Activated T-cell treated with anti-CD3 and anti-CD28 coated beads, Interleukin-2, amount 50 U/mL, for 1 hour (primary cell): ENCODE data around the gene ZNF750.

ENCODE experiments used
- DNase-seq: peaks from one replicate; pipeline ENCODE4 v3.0.0-alpha.2; 2020

ZNF750 gene

DNA sequence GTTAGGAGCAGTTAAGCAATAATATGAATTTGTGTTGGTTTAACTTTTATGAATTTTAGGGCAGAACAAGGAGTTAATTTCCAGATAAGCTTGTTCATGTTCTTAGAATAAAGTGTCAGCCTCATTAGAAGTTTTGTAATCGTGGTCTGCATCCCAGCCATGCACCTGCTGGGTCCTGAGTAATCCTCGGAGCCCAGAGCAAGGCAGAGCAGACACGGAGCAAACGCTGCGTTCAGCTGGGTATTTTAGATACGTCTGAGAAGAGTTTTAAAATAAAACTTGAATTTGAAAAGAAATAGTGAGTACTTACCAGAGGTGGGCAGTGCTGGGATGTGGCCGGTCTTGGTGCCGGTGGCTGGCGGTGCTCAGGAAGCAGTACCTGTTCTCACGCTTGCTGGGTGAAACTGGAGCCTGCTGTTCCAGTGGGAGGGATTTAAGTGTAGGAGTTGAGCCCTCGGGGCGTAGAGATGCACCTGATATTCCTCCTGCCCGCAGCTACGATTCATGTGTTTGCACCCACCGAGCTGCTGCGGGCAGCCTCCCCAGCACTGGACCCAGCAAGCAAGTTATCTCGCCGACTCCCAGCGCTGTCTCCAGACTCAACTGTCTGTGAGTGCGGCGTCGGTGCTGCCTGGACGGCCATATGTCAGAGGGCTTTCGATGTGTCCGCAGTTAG is at the start of gene ZNF750:
Gene ZNF750, minus strand, starts transcription at position 406 of the 676 bp plus-strand sequence. CDS start 7,568 bp downstream, outside the sequence.
- no peak for DNase-seq

GRCh38 chr17:82888583-82889495 is 49.0 kb upstream of the ZNF750 start:
- DNase-seq = no peak

GRCh38 chr17:82887255-82888164 is 47.7 kb upstream of the ZNF750 start:
- DNase-seq = no peak

DNA sequence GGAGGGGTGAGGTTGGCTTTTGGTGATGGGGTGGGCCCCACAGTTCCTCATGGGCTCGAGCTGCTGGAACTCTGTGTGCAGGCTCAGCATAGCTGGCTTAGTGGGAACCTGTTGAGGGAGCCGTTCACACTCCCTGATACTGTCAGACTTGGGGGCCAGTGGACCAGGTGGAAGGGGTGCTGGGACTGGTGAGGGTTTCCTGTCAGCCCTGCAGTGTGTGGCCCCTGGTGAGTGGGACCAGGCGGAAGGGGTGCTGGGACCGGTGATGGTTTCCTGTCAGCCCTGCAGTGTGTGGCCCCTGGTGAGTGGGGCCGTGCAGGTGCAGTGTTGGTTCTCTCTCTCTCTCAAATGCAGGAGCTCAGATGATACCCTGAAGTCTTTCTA is 45.1 kb upstream of the ZNF750 start:
- peak; percentile 54 for DNase-seq

- DNase-seq = no peak
Observed at GRCh38 chr17:82884341-82884969, 44.6 kb upstream of the ZNF750 start.

DNA sequence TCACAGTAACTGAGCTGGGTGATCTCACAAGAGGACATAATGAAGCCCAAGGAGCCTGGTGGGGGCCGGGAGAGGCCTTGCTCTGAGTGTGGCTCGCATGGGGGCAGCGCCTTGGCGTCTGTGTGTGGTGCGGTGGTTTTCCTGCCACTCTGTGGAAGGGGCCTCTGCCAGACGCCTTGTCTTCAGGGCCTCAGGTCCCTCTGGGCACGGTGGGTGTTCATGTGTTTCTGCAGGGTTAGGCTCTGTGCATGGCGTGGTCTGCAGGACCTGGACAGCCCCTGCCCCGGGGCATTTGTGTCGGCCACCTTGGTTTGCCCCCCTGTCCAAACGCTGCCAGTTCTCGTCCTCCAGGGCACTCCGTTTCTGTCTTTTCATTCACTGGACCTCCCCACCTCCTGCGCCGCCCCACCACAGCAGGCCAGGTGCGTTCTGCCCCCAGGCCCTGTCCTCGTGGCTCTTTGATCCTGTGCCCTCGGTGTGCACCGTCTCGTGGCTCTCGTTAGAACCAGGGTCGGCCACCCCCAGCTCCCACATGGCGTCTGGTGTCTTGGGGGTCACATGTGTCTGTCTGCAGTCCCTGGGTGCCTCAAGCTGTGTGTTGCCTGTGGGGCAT is 43.7 kb upstream of the ZNF750 start:
- DNase-seq = peak; percentile 45

- DNase-seq = peak; percentile 84
Observed at GRCh38 chr17:82882715-82883418, 43.0 kb upstream of the ZNF750 start.

DNA sequence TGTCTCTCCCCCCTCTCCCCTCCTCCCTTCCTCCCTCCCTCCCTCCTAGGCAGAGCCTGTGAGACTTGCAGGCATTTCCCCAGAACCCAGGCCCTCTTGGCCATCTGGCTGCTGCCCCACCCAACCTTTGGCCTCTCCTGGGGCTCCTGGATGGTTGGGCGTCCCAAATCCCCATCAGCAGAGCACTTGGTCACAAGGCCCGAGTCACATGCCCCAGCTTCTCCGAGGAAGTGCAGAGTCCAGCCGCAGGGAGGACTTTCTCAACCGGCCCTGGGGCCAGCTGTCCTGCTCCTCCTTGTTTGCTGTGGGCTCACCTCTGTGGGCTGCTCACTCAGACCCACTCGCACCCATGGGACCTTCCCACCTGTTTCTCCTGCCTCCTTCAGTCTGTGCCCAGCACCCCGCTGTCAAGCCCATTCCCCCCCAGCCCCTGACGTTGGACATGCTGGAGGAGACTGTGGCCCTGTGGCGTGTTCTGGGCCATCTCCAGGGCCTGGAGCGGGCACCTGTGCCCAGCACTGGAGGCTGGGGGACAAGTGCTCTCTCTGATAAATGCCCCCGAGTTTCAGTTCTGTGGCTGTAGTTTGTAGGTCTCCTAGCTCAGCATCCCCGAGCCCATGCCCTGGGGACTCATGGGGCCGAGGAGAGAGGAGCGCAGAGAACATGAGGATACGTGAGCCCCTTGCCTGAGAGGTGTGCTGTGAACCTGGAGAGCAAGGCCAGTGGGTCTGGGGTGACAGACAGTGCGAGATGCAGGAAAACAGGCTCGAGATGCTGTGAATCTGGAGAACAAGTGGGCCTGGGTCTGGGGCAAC is 42.3 kb upstream of the ZNF750 start:
- no peak for DNase-seq

- DNase-seq = no peak
Observed at GRCh38 chr17:82881324-82881823, 41.6 kb upstream of the ZNF750 start.

DNA sequence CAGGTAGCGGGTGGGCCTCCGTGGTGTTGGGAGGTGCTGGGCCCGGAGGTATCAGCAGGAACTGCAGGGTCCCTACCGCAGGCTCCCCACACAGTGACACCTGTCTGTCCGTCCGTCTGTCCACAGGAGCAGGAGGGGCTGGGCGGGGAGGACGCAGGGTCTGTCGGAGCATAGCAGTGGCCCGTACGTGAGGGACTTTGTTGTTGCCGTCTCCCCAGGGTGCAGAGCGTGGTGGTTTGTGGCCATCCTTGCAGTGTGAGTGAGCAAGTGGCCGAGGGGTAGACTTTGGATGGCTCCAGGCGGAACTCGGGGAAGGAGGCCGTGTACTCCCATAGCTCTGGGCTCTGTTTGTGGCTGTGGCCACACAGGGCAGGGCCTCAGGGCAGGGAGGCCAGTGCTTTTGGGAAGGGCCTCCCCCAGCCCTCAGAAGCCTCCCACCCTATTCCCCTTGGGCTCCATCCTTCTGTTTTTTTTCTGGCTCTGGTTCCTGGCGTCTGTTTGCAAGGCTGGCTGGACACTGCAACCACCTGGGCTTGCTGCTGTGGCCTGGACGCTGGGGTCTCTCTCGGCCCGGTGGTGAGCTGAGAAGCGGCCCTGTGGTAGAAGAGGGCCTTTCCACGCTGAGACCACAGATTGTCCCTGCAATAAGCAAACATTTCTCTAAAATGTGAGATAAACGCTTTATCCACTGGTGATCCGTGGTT is 41.0 kb upstream of the ZNF750 start:
- no peak for DNase-seq

GRCh38 chr17:82879241-82879640 is 39.4 kb upstream of the ZNF750 start:
- DNase-seq = no peak

DNA sequence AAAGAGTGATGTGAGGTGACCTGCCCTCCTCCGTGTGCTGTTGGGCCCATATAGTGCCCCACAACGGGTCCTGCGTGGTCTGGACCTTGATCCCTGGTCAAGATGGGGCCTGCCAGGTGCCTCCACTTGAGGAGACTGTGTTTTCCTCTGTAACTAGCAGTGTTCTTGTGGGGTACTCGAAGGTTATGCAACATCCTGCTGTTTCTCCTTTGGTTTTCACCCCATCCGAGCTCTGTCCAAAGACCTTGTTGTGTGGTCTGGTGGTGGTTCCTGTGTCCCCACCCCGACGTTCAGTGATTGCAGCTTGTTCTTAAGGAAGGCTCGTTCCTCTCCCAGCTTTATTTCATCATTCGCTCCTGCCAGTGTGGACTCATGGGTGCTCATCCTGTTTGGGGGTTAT is 38.7 kb upstream of the ZNF750 start:
- DNase-seq = no peak

DNA sequence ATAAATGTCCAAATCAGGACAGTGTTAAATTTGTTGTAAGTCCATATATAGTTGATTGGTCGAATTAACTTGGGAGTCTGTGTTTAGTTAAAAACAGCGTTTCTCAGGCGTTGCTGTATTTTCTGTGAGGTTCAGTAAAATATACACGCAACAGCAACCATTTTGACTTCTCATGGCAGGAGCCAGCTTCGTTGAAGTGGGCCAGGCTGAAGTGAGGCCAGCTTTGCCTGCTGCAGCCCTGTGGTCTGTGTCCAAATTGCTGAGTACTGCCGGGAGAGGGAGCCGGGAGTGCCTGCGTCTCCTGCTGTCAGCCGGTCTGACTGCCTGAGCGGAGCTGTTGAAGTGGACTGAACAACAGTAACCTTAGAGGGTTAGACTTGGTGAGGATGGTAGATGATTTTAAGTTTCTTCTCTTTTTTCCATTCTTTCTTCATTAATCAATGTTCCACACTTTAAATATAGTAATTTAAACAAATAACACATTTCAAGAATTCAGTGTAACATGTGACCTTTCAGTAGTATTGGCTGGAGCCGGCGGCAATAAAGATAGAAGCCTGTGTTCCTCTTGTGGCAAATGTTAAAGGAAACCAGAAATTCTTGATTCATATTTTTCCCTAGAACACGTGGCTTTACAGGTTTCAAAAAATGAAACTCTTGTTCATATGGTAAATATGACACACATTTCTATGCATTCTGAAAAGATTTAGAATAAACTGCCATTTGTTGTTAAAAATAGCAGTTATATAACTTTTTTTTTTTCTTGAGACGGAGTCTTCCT is 37.0 kb upstream of the ZNF750 start:
- DNase-seq = no peak

GRCh38 chr17:82876149-82876548 is 36.3 kb upstream of the ZNF750 start:
- no peak for DNase-seq

- DNase-seq = no peak
Observed at GRCh38 chr17:82875407-82875856, 35.6 kb upstream of the ZNF750 start.

- no peak for DNase-seq
Observed at GRCh38 chr17:82874011-82874835, 34.4 kb upstream of the ZNF750 start.

- no peak for DNase-seq
Observed at GRCh38 chr17:82873521-82873920, 33.7 kb upstream of the ZNF750 start.
